Peyer's patch (tissue), 4 donors: ENCODE data around the gene TMEM232.

ENCODE experiments used
- POLR2A ChIP-seq, 2 donors: fragments of 450-650 bp; IDR thresholded peaks; one replicate each; pipeline ENCODE4 v1.5.1; 2017; ENCODE audit warnings: antibody characterized with exemption in 2 of 2, mild to moderate bottlenecking in 2 of 2, moderate library complexity in 2 of 2
- TF ChIP-seq, protein P1 (sequence below), 6 experiments: fragments of 450-650 bp in 4 of 6; fragments of 200-600 bp in 2 of 6; sonication (generic) in 1 of 6; IDR thresholded peaks; one replicate each; pipeline ENCODE4 v1.5.1; 2017 to 2019; ENCODE audit warnings: antibody characterized with exemption in 6 of 6, mild to moderate bottlenecking in 3 of 6, moderate library complexity in 1 of 6

DNA sequence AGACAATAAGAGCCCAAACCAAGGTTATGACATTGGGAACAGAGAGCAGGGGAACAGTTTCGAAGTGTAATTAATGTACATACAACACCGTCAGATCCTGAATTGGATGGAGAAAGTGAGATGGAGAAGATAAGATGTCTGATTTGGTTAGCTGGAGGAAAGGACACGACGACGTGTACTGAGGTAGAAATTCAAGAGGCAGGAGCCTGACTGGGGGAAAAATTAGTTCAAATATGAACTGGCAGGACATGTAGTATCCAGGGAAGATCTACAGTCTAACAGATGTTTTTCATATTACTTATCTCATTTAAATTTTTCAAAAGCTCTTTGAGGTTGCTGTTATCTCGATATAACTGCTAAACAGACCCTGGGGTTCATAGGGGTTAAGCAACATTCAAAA is 114.7 kb downstream of the TMEM232 start:
- TF ChIP-seq, protein P1, sequence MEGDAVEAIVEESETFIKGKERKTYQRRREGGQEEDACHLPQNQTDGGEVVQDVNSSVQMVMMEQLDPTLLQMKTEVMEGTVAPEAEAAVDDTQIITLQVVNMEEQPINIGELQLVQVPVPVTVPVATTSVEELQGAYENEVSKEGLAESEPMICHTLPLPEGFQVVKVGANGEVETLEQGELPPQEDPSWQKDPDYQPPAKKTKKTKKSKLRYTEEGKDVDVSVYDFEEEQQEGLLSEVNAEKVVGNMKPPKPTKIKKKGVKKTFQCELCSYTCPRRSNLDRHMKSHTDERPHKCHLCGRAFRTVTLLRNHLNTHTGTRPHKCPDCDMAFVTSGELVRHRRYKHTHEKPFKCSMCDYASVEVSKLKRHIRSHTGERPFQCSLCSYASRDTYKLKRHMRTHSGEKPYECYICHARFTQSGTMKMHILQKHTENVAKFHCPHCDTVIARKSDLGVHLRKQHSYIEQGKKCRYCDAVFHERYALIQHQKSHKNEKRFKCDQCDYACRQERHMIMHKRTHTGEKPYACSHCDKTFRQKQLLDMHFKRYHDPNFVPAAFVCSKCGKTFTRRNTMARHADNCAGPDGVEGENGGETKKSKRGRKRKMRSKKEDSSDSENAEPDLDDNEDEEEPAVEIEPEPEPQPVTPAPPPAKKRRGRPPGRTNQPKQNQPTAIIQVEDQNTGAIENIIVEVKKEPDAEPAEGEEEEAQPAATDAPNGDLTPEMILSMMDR (IDR thresholded peaks at IDR 0.05) = no peak
- TF ChIP-seq POLR2A (IDR thresholded peaks at IDR 0.05) = no peak
